HepG2 (cell line): ENCODE data around the gene GUCA2B. TPM values are rescaled to one million over a fixed set of nuclear protein-coding genes. Genes with fewer than 3 reads are reported as not detected.

ENCODE experiments used
- AHR ChIP-seq: IDR thresholded peaks from 2 replicates; pipeline ENCODE4 v1.6.1; 2018; ENCODE audit warnings: missing genetic modification reagents, missing compliant biosample characterization
- CREB1 ChIP-seq, 2 experiments: fragments of 450-650 bp in 1 of 2; IDR thresholded peaks; 2 replicates each; pipeline ENCODE4 v1.6.1; 2016 to 2017; ENCODE audit warnings: control low read depth in 1 of 2, mild to moderate bottlenecking in 1 of 2, missing compliant biosample characterization in 1 of 2, missing genetic modification characterization in 1 of 2
- IKZF4 ChIP-seq: sonication (generic); formaldehyde crosslinking; IDR thresholded peaks from 2 replicates; pipeline ENCODE4 v1.5.1; 2020; ENCODE audit warnings: borderline replicate concordance, mild to moderate bottlenecking, low read depth, missing genetic modification reagents; ENCODE audit errors: not compliant biosample characterization
- MTF2 ChIP-seq: sonication (generic); formaldehyde crosslinking; IDR thresholded peaks from 2 replicates; pipeline ENCODE4 v1.5.0; 2020; ENCODE audit warnings: missing genetic modification reagents, borderline replicate concordance
- NONO ChIP-seq, 2 experiments: fragments of 450-650 bp in 1 of 2; sonication (generic) in 1 of 2; formaldehyde crosslinking in 1 of 2; IDR thresholded peaks in 1 of 2; conservative IDR thresholded peaks in 1 of 2; 2 replicates each; pipeline versions ENCODE4 v1.6.1 to v1.8.0; 2017 to 2022; ENCODE audit warnings: mild to moderate bottlenecking in 1 of 2, missing genetic modification reagents in 1 of 2, moderate library complexity in 1 of 2
- NR2F6 ChIP-seq, 2 experiments: IDR thresholded peaks; 2 replicates each; pipeline ENCODE4 v1.6.1; 2016; ENCODE audit warnings: antibody characterized with exemption in 1 of 2, mild to moderate bottlenecking in 1 of 2
- NRL ChIP-seq: sonication (generic); formaldehyde crosslinking; IDR thresholded peaks from 2 replicates; pipeline ENCODE4 v1.5.0; 2020; ENCODE audit warnings: missing genetic modification reagents, mild to moderate bottlenecking, moderate library complexity, borderline replicate concordance
- PRPF4 ChIP-seq: fragments of 200-400 bp; formaldehyde crosslinking; IDR thresholded peaks from 2 replicates; pipeline ENCODE4 v1.6.1; 2016; ENCODE audit warnings: low read length, low read depth; ENCODE audit not compliant: poor library complexity, severe bottlenecking
- REXO4 ChIP-seq: sonication (generic); formaldehyde crosslinking; IDR thresholded peaks from 2 replicates; pipeline ENCODE4 v1.8.0; 2022; ENCODE audit warnings: missing genetic modification reagents, mild to moderate bottlenecking, borderline replicate concordance
- SAP130 ChIP-seq: IDR thresholded peaks from 2 replicates; pipeline ENCODE4 v1.6.1; 2016; ENCODE audit warnings: low read depth
- TARDBP ChIP-seq: sonication (generic); formaldehyde crosslinking; IDR thresholded peaks from 2 replicates; pipeline ENCODE4 v1.8.0; 2022; ENCODE audit warnings: mild to moderate bottlenecking, missing genetic modification reagents
- ZBTB38 ChIP-seq: sonication (generic); formaldehyde crosslinking; IDR thresholded peaks from 2 replicates; pipeline ENCODE4 v1.5.1; 2020; ENCODE audit warnings: mild to moderate bottlenecking, missing genetic modification reagents
- ZFAT ChIP-seq: sonication (generic); formaldehyde crosslinking; conservative IDR thresholded peaks from 2 replicates; pipeline ENCODE4 v1.8.1; 2023; ENCODE audit warnings: missing genetic modification reagents, inconsistent platforms
- ZFP36L1 ChIP-seq: sonication (generic); formaldehyde crosslinking; IDR thresholded peaks from 2 replicates; pipeline ENCODE4 v1.8.0; 2022; ENCODE audit warnings: mild to moderate bottlenecking, missing genetic modification reagents, moderate library complexity
- ZZZ3 ChIP-seq: sonication (generic); formaldehyde crosslinking; IDR thresholded peaks from 2 replicates; pipeline ENCODE4 v1.4.0; 2020; ENCODE audit warnings: missing genetic modification reagents, mild to moderate bottlenecking, borderline replicate concordance
- polyA plus RNA-seq, 8 experiments: library from polyadenylated mRNA; depleted of rRNA in 3 of 8; stranded (reverse) in 7 of 8; unstranded in 1 of 8; fragments of >200 nt; fragmentation: Illumina TruSeq in 4 of 8; extraction: Trizol in 4 of 8; gene quantifications; 2 replicates each; pipeline versions ENCODE4 v1.2.1 to v1.2.3, GENCODE V29; 2011 to 2016; ENCODE audit warnings: low read depth in 4 of 8, missing spikeins in 1 of 8, mixed read lengths in 1 of 8; ENCODE audit not compliant: insufficient read depth in 1 of 8
- total RNA-seq, 5 experiments: library from RNA; depleted of rRNA; stranded (reverse); fragments of >200 nt; fragmentation: Illumina TruSeq; extraction: Trizol; gene quantifications; 2 replicates each; pipeline ENCODE4 v1.2.3, GENCODE V29; 2016; ENCODE audit warnings: low read depth in 1 of 5
- TF ChIP-seq, protein P1 (sequence below): sonication (generic); formaldehyde crosslinking; conservative IDR thresholded peaks from 2 replicates; pipeline ENCODE4 v1.4.0; 2020; ENCODE audit warnings: mild to moderate bottlenecking, missing genetic modification reagents, moderate library complexity
- TF ChIP-seq, protein P2 (sequence below): sonication (generic); formaldehyde crosslinking; IDR thresholded peaks from 2 replicates; pipeline ENCODE4 v1.8.1; 2023; ENCODE audit warnings: mild to moderate bottlenecking, missing genetic modification reagents
- TF ChIP-seq, protein P3 (sequence below): IDR thresholded peaks from 2 replicates; pipeline ENCODE4 v1.6.1; 2016; ENCODE audit warnings: missing biosample characterization, missing genetic modification reagents, low read depth

GUCA2B gene
- total and polyA plus RNA-seq, 2 of the 13 experiments (the other 11 are each of a cell fraction or from before 2014, with no cell fraction given), result not detected

DNA sequence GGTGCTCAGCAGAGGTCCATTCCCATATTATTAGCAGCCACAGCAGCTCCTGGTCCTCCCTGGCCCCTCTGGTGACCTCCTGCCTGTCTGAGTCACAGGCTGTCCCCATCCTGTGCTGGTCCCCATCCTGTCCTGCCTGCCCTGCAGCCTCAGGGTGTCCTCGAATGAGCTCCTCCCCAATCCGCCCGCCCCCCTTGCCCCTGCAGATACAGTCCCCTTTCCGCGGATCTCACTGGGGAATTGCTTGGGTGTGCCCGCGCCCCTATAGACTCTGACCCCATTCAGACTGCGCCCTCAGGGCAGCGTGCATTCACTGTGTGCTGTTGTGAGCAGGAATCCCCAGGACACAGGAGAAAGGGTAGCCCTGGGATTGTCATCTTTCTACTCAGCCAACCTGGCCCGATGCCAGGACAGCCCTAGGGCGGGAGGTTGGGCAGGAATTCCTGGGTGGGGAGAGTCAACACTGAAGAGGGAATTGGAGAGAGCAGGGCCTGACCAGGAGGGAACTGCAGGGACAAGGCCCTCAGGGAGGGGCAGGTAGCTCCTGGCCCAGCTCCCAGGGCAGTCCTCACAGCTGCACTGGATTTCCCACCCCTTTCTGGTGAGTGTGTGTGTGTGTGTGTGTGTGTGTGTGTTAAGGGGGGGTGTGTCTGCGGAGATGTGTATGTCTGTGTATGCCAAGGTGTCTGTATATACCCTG, 12.5 kb downstream of the GUCA2B start (continued):
- TF ChIP-seq, protein P1, sequence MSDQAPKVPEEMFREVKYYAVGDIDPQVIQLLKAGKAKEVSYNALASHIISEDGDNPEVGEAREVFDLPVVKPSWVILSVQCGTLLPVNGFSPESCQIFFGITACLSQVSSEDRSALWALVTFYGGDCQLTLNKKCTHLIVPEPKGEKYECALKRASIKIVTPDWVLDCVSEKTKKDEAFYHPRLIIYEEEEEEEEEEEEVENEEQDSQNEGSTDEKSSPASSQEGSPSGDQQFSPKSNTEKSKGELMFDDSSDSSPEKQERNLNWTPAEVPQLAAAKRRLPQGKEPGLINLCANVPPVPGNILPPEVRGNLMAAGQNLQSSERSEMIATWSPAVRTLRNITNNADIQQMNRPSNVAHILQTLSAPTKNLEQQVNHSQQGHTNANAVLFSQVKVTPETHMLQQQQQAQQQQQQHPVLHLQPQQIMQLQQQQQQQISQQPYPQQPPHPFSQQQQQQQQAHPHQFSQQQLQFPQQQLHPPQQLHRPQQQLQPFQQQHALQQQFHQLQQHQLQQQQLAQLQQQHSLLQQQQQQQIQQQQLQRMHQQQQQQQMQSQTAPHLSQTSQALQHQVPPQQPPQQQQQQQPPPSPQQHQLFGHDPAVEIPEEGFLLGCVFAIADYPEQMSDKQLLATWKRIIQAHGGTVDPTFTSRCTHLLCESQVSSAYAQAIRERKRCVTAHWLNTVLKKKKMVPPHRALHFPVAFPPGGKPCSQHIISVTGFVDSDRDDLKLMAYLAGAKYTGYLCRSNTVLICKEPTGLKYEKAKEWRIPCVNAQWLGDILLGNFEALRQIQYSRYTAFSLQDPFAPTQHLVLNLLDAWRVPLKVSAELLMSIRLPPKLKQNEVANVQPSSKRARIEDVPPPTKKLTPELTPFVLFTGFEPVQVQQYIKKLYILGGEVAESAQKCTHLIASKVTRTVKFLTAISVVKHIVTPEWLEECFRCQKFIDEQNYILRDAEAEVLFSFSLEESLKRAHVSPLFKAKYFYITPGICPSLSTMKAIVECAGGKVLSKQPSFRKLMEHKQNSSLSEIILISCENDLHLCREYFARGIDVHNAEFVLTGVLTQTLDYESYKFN, result 0 out of 2 replicates have a peak, but pooled peaks have one; percentile 36
- TF ChIP-seq REXO4 (CRISPR knock-in tag) (no peak), ZFP36L1 (CRISPR knock-in tag) (no peak), IKZF4 (CRISPR knock-in tag) (no peak), ZZZ3 (CRISPR knock-in tag) (no peak), CREB1 (IDR thresholded peaks at IDR 0.05) (no peak), CREB1 (CRISPR knock-in tag; IDR thresholded peaks at IDR 0.05) (peak; percentile 44; the same call in 1 of the 2 replicates), NONO (IDR thresholded peaks at IDR 0.05) (no peak), NONO (CRISPR knock-in tag; conservative IDR thresholded peaks at IDR 0.05) (peak; percentile 46; the same call in 1 of the 2 replicates), AHR (no peak), MTF2 (CRISPR knock-in tag) (no peak), SAP130 (CRISPR knock-in tag) (peak; percentile 39), NR2F6 (IDR thresholded peaks at IDR 0.05) (no peak), NR2F6 (CRISPR knock-in tag; IDR thresholded peaks at IDR 0.05) (peak; percentile 37; the same call in 1 of the 2 replicates), ZBTB38 (0 out of 2 replicates have a peak, but pooled peaks have one; percentile 13), PRPF4 (no peak), NRL (CRISPR knock-in tag) (no peak), ZFAT (no peak), TARDBP (CRISPR knock-in tag) (no peak)
- TF ChIP-seq, protein P2, sequence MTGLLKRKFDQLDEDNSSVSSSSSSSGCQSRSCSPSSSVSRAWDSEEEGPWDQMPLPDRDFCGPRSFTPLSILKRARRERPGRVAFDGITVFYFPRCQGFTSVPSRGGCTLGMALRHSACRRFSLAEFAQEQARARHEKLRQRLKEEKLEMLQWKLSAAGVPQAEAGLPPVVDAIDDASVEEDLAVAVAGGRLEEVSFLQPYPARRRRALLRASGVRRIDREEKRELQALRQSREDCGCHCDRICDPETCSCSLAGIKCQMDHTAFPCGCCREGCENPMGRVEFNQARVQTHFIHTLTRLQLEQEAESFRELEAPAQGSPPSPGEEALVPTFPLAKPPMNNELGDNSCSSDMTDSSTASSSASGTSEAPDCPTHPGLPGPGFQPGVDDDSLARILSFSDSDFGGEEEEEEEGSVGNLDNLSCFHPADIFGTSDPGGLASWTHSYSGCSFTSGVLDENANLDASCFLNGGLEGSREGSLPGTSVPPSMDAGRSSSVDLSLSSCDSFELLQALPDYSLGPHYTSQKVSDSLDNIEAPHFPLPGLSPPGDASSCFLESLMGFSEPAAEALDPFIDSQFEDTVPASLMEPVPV (CRISPR knock-in tag), result no peak
- TF ChIP-seq, protein P3, sequence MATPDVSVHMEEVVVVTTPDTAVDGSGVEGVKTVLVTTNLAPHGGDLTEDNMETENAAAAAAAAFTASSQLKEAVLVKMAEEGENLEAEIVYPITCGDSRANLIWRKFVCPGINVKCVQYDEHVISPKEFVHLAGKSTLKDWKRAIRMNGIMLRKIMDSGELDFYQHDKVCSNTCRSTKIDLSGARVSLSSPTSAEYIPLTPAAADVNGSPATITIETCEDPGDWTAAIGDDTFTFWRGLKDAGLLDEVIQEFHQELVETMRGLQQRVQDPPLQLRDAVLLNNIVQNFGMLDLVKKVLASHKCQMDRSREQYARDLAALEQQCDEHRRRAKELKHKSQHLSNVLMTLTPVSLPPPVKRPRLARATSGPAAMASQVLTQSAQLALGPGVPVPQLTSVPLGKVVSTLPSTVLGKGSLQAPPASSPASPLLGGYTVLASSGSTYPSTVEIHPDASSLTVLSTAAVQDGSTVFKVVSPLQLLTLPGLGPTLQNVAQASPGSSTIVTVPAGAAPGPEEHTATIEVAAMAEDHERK (CRISPR knock-in tag), result no peak
